SK-N-SH (cell line): Measurements from ENCODE around the gene IKZF5. TPM values are rescaled to one million over a fixed set of nuclear protein-coding genes. Genes with fewer than 3 reads are reported as not detected.

ENCODE experiments used
- CTCF ChIA-PET: fragments of 300-600, 350-600 bp; formaldehyde crosslinking; extraction: SDS; loops from one replicate; lab custom pipeline; 2021; lab: Yijun Ruan, JAX
- POLR2A ChIA-PET: fragments of 350-600 bp; sonication (Branson Sonifier 250); formaldehyde crosslinking; extraction: SDS; loops from one replicate; lab custom pipeline; 2020; ENCODE audit warnings: antibody characterized with exemption, inconsistent platforms; lab: Yijun Ruan, JAX
- DNase-seq: peaks from one replicate; pipeline ENCODE4 v3.0.0; 2012
- H2AFZ ChIP-seq: fragments of 200-600 bp; sonication (generic); 2 replicates; pipeline ENCODE4 v1.8.1; 2016; ENCODE audit warnings: antibody characterized with exemption, mild to moderate bottlenecking, low read depth
- H3F3A ChIP-seq: fragments of 200-600 bp; sonication (generic); replicated peaks from 2 replicates; pipeline ENCODE3; 2016; ENCODE audit warnings: antibody characterized with exemption, mild to moderate bottlenecking; ENCODE audit not compliant: insufficient read depth
- H3K27ac ChIP-seq, 2 experiments: fragments of 200-500 bp in 1 of 2; fragments of 200-600 bp in 1 of 2; sonication (Bioruptor generic) in 1 of 2; sonication (generic), shearing (Covaris generic) in 1 of 2; 2 replicates each; pipeline versions ENCODE4 v1.5.1 to v1.6.1; 2014 to 2016; ENCODE audit warnings: low read depth in 2 of 2, inconsistent platforms in 1 of 2, low read length in 1 of 2, mild to moderate bottlenecking in 1 of 2, mixed read lengths in 1 of 2
- H3K27me3 ChIP-seq: fragments of 200-600 bp; sonication (generic), shearing (Covaris generic); 2 replicates; pipeline ENCODE4 v1.6.1; 2016; ENCODE audit warnings: mixed run types; ENCODE audit not compliant: insufficient read depth
- H3K36me3 ChIP-seq, 2 experiments: fragments of 200-500 bp in 1 of 2; fragments of 200-600 bp in 1 of 2; sonication (Bioruptor generic) in 1 of 2; sonication (generic) in 1 of 2; replicated peaks in 1 of 2; 2 replicates each; pipeline versions ENCODE3 to v1.5.1; 2014 to 2016; ENCODE audit warnings: low read length in 1 of 2, mild to moderate bottlenecking in 1 of 2; ENCODE audit not compliant: insufficient read depth in 2 of 2, control insufficient read depth in 1 of 2
- H3K4me1 ChIP-seq, 2 experiments: fragments of 200-500 bp in 1 of 2; fragments of 200-600 bp in 1 of 2; sonication (Bioruptor generic) in 1 of 2; sonication (generic), shearing (Covaris generic) in 1 of 2; 2 replicates each; pipeline versions ENCODE4 v1.5.1 to v1.6.1; 2014 to 2016; ENCODE audit warnings: low read depth in 1 of 2, low read length in 1 of 2, mixed run types in 1 of 2; ENCODE audit not compliant: insufficient read depth in 2 of 2, control insufficient read depth in 1 of 2
- H3K4me2 ChIP-seq: fragments of 200-600 bp; sonication (generic), shearing (Covaris generic); 2 replicates; pipeline ENCODE4 v1.6.1; 2017; ENCODE audit warnings: mixed run types
- H3K4me3 ChIP-seq, 2 experiments: fragments of 200-500 bp in 1 of 2; fragments of 200-600 bp in 1 of 2; sonication (Bioruptor generic) in 1 of 2; sonication (generic), shearing (Covaris generic) in 1 of 2; 2 replicates each; pipeline versions ENCODE4 v1.5.1 to v1.8.1; 2014 to 2016; ENCODE audit warnings: low read depth in 2 of 2, inconsistent platforms in 1 of 2, low read length in 1 of 2, mild to moderate bottlenecking in 1 of 2, mixed read lengths in 1 of 2, moderate library complexity in 1 of 2
- H3K79me2 ChIP-seq: fragments of 200-600 bp; sonication (generic); 2 replicates; pipeline ENCODE4 v1.8.1; 2017; ENCODE audit warnings: mild to moderate bottlenecking; ENCODE audit not compliant: insufficient read depth
- H3K9ac ChIP-seq: fragments of 200-600 bp; sonication (generic); 2 replicates; pipeline ENCODE4 v1.6.1; 2017; ENCODE audit warnings: mixed run types
- H3K9me2 ChIP-seq: fragments of 200-600 bp; sonication (generic); 2 replicates; pipeline ENCODE4 v1.6.1; 2017; ENCODE audit warnings: mixed run types
- H3K9me3 ChIP-seq: fragments of 200-600 bp; sonication (generic); 2 replicates; pipeline ENCODE4 v1.6.1; 2017; ENCODE audit warnings: mixed run types, mild to moderate bottlenecking, moderate library complexity
- H4K20me1 ChIP-seq: fragments of 200-600 bp; sonication (generic); 2 replicates; pipeline ENCODE4 v1.6.1; 2017; ENCODE audit warnings: mild to moderate bottlenecking, mixed run types; ENCODE audit not compliant: insufficient read depth
- CTCF ChIP-seq: fragments of 200-600 bp; sonication (generic); IDR thresholded peaks from 2 replicates; pipeline ENCODE4 v1.6.1; 2017; ENCODE audit warnings: antibody characterized with exemption, mild to moderate bottlenecking, moderate library complexity
- EP300 ChIP-seq, 2 experiments: IDR thresholded peaks; 2 replicates each; pipeline versions ENCODE4 v1.4.0 to v1.6.1; 2012; ENCODE audit warnings: borderline replicate concordance in 1 of 2, low read depth in 1 of 2, low read length in 1 of 2
- EZH2phosphoT487 ChIP-seq: fragments of 200-600 bp; sonication (generic); IDR thresholded peaks from 2 replicates; pipeline ENCODE4 v1.6.1; 2017; ENCODE audit warnings: low read depth, mixed run types, mild to moderate bottlenecking, antibody characterized with exemption, moderate library complexity, borderline replicate concordance
- FOSL2 ChIP-seq: IDR thresholded peaks from 2 replicates; pipeline ENCODE4 v1.4.0; 2012; ENCODE audit warnings: low read depth, mild to moderate bottlenecking, moderate library complexity, borderline replicate concordance
- FOXM1 ChIP-seq: IDR thresholded peaks from 2 replicates; pipeline ENCODE4 v1.4.0; 2012; ENCODE audit warnings: low read depth, mild to moderate bottlenecking
- GABPA ChIP-seq: IDR thresholded peaks from 2 replicates; pipeline ENCODE4 v1.4.0; 2012; ENCODE audit warnings: low read depth, mild to moderate bottlenecking
- GATA2 ChIP-seq: sonication (generic); formaldehyde crosslinking; IDR thresholded peaks from 2 replicates; pipeline ENCODE4 v1.5.0; 2020; ENCODE audit warnings: mild to moderate bottlenecking, missing genetic modification reagents
- IRF3 ChIP-seq: fragments of 150-350 bp; IDR thresholded peaks from 2 replicates; pipeline ENCODE4 v1.6.1; 2016; ENCODE audit warnings: mild to moderate bottlenecking, low read depth, low read length
- JUND ChIP-seq: IDR thresholded peaks from 2 replicates; pipeline ENCODE4 v1.4.0; 2012
- MAX ChIP-seq: IDR thresholded peaks from 2 replicates; pipeline ENCODE4 v1.4.0; 2012; ENCODE audit warnings: low read depth
- NRF1 ChIP-seq: IDR thresholded peaks from 2 replicates; pipeline ENCODE4 v1.6.1; 2012; ENCODE audit warnings: low read depth, mild to moderate bottlenecking, low read length
- POLR2AphosphoS5 ChIP-seq: IDR thresholded peaks from 2 replicates; pipeline ENCODE4 v1.6.1; 2012; ENCODE audit warnings: low read depth, low read length
- RAD21 ChIP-seq: IDR thresholded peaks from 2 replicates; pipeline ENCODE4 v1.6.1; 2012; ENCODE audit warnings: mild to moderate bottlenecking, low read length
- RCOR1 ChIP-seq: fragments of 150-350 bp; IDR thresholded peaks from 2 replicates; pipeline ENCODE4 v1.6.1; 2017; ENCODE audit warnings: antibody characterized with exemption, low read length
- SIN3A ChIP-seq: IDR thresholded peaks from 2 replicates; pipeline ENCODE4 v1.6.1; 2012; ENCODE audit warnings: low read depth, mild to moderate bottlenecking, low read length, moderate library complexity, borderline replicate concordance
- SMC3 ChIP-seq: IDR thresholded peaks from 2 replicates; pipeline ENCODE4 v1.6.1; 2012; ENCODE audit warnings: low read depth, low read length, improper control_type of control experiment
- TAF1 ChIP-seq: IDR thresholded peaks from 2 replicates; pipeline ENCODE4 v1.6.1; 2012; ENCODE audit warnings: low read depth, mild to moderate bottlenecking, low read length, moderate library complexity, borderline replicate concordance
- USF1 ChIP-seq: IDR thresholded peaks from 2 replicates; pipeline ENCODE4 v1.4.0; 2012; ENCODE audit warnings: low read depth, borderline replicate concordance
- YY1 ChIP-seq: IDR thresholded peaks from 2 replicates; pipeline ENCODE4 v1.4.0; 2012; ENCODE audit warnings: low read depth, mild to moderate bottlenecking
- WGBS: methylation state at CpG from one replicate; pipeline ENCODE4 v1.1.6; 2017; ENCODE audit warnings: low lambda C conversion rate; 5-methylcytosine and 5-hydroxymethylcytosine counted together
- polyA plus RNA-seq, 3 experiments: library from polyadenylated mRNA; depleted of rRNA; stranded (reverse); fragments of >200 nt; gene quantifications; 2 replicates each; pipeline ENCODE4 v1.2.3, GENCODE V29; 2012

The IKZF5 gene
- polyA plus RNA-seq, 1 of the 3 experiments (the other 2 are of a cell fraction): 2.9 TPM

GRCh38 chr10:122997864-122998263 lies 10.7 kb downstream of the IKZF5 start:
- Histone ChIP-seq H3K4me3 (no peak overlapping the region), H3K36me3 (peaks cover 34 to 47% of the 10 kb centered on the region in 2 experiments), H3K9me2 (no peaks in the 10 kb centered on the region), H3K4me2 (no peak overlapping the region), H3F3A (no peaks in the 10 kb centered on the region), H4K20me1 (no peaks in the 10 kb centered on the region), H2AFZ (no peak overlapping the region), H3K27me3 (no peaks in the 10 kb centered on the region), H3K27ac (no peak overlapping the region), H3K4me1 (no peaks in the 10 kb centered on the region), H3K9ac (no peak overlapping the region), H3K79me2 (peaks cover 44% of the 10 kb centered on the region), H3K9me3 (no peaks in the 10 kb centered on the region)
- ChIA-PET POLR2A (no interaction called here), CTCF (interaction anchor here (4.1 kb wide), 1 partner anchor 17 kb away, joined by 18 read pairs; the partner anchor contains the start of gene PSTK)
- 88% methylated on average over 3 of the region's 3 CpGs for WGBS
- no peak for DNase-seq
- TF ChIP-seq POLR2AphosphoS5 (no peak), YY1 (no peak), RCOR1 (no peak), GABPA (no peak), RAD21 (no peak), NRF1 (no peak), USF1 (no peak), SMC3 (no peak), MAX (no peak), FOXM1 (no peak), GATA2 (CRISPR knock-in tag) (no peak), CTCF (no peak), SIN3A (no peak), IRF3 (no peak), JUND (no peak), EZH2phosphoT487 (no peak), FOSL2 (no peak), EP300 (IDR thresholded peaks at IDR 0.05; ENCODE audit: borderline replicate concordance in 1 of 2, low read depth in 1 of 2, low read length in 1 of 2) (no peak), TAF1 (no peak)
